GM10248 (cell line): ENCODE measurements around the gene DLEU7.

Source experiments
- CTCF ChIA-PET: fragments of 300-600 bp; sonication (Branson Sonifier 250); formaldehyde crosslinking; extraction: SDS; loops from one replicate; lab custom pipeline; 2021; ENCODE audit warnings: antibody characterized with exemption; lab: Yijun Ruan, JAX
- POLR2A ChIA-PET: fragments of 350-650 bp; sonication (Branson Sonifier 250); formaldehyde crosslinking; extraction: SDS; loops from one replicate; lab custom pipeline; 2020; ENCODE audit warnings: antibody characterized with exemption; lab: Yijun Ruan, JAX
- DNase-seq: peaks from one replicate; pipeline ENCODE4 v3.0.0; 2012; ENCODE audit errors: extremely low spot score
- CTCF ChIP-seq: IDR thresholded peaks from 2 replicates; pipeline ENCODE4 v1.5.1; 2012; ENCODE audit warnings: mild to moderate bottlenecking, low read depth; ENCODE audit errors: extremely low read depth, missing control alignments, control extremely low read depth

The DLEU7 gene

GRCh38 chr13:50884265-50884664 is 40.8 kb upstream of the DLEU7 start:
- DNase-seq, result no peak
- ChIA-PET CTCF (interaction anchor here (0.6 to 1.8 kb wide), 3 partner anchors 20 to 375 kb away, joined by 3 to 5 read pairs (median 3); no protein-coding TSS in a partner anchor), POLR2A (no interaction called here)
- no peak for TF ChIP-seq CTCF

- DNase-seq, result no peak
- no peak for TF ChIP-seq CTCF
- ChIA-PET CTCF (interaction anchor here (0.7 to 1.8 kb wide), 2 partner anchors 19 to 28 kb away, joined by 3 to 5 read pairs; no protein-coding TSS in a partner anchor), POLR2A (no interaction called here)
Observed at GRCh38 chr13:50883728-50884127, 40.2 kb upstream of the DLEU7 start.

- no peak for DNase-seq
- no peak for TF ChIP-seq CTCF
- CTCF ChIA-PET, result interaction anchor here (1.8 kb wide), 1 partner anchor 18 kb away, joined by 5 read pairs; no protein-coding TSS in a partner anchor
- POLR2A ChIA-PET, result no interaction called here
Observed at GRCh38 chr13:50882816-50883435, 39.4 kb upstream of the DLEU7 start.

- ChIA-PET CTCF (no interaction called here), POLR2A (no interaction called here)
- no peak for TF ChIP-seq CTCF
- no peak for DNase-seq
Observed at GRCh38 chr13:50873991-50874390, 30.5 kb upstream of the DLEU7 start.

- DNase-seq, result no peak
- ChIA-PET CTCF (no interaction called here), POLR2A (no interaction called here)
- no peak for TF ChIP-seq CTCF
Observed at GRCh38 chr13:50873467-50873866, 30.0 kb upstream of the DLEU7 start.

GRCh38 chr13:50871405-50871804 is 27.9 kb upstream of the DLEU7 start:
- ChIA-PET POLR2A (no interaction called here), CTCF (no interaction called here)
- no peak for DNase-seq
- no peak for TF ChIP-seq CTCF
